Measurements from ENCODE around the gene LRMDA. TPM values are rescaled to one million over a fixed set of nuclear protein-coding genes. Genes with fewer than 3 reads are reported as not detected.

LRMDA gene
- total and polyA plus RNA-seq, 2 donors (not counting 1 experiment from before 2014, with no cell fraction given), result 0.12 TPM; not detected in 1

GRCh38 chr10:75622503-75622902, 191.1 kb downstream of the LRMDA start:
- no peaks in the 10 kb centered on the region for H3K9me3 ChIP-seq (ENCODE audit: control extremely low read depth in 1 of 3, control insufficient read depth in 2 of 3, insufficient read depth in 1 of 3, low read length in 2 of 3)
- H3K4me2 ChIP-seq (replicated peaks; ENCODE audit: low read depth, low read length, poor library complexity, severe bottlenecking), result no peak overlapping the region
- no peaks in the 10 kb centered on the region for H3K4me1 ChIP-seq (ENCODE audit: control insufficient read depth in 2 of 2, insufficient read depth in 2 of 2, low read length in 2 of 2)
- H3K9me3 Mint-ChIP-seq (ENCODE audit: insufficient read depth), result no peaks in the 10 kb centered on the region
- ChIA-PET POLR2A (no interaction called here), CTCF (no interaction called here)
- no peaks in the 10 kb centered on the region for H3K79me2 ChIP-seq (ENCODE audit: control insufficient read depth, insufficient read depth, low read length)
- no peaks in the 10 kb centered on the region for H4K20me1 ChIP-seq (ENCODE audit: control insufficient read depth, insufficient read depth, low read length, poor library complexity, severe bottlenecking)
- H3K36me3 ChIP-seq (replicated peaks in 1 of 2; ENCODE audit: control extremely low read depth in 1 of 2, control insufficient read depth in 1 of 2, extremely low read depth in 1 of 2, insufficient read depth in 2 of 2, low read length in 1 of 2), result no peaks in the 10 kb centered on the region
- H3K9ac ChIP-seq (ENCODE audit: low read length), result no peak overlapping the region
- ATAC-seq (ENCODE audit: low read depth) (no peak), DNase-seq (no peak)
- no peak overlapping the region for H3K27ac Mint-ChIP-seq
- no peak overlapping the region for H2AFZ ChIP-seq (ENCODE audit: insufficient read depth, low read depth, low read length, poor library complexity, severe bottlenecking)
- no peak overlapping the region for H3K4me3 Mint-ChIP-seq
- WGBS (ENCODE audit: insufficient coverage), result no CpG with 5 or more reads among the region's 1 CpG
- H3K4me3 ChIP-seq (ENCODE audit: control extremely low read depth in 1 of 5, extremely low read depth in 1 of 5, insufficient read depth in 1 of 5, low read depth in 2 of 5, low read length in 4 of 5), result no peak overlapping the region
- H3K4me1 Mint-ChIP-seq, result no peaks in the 10 kb centered on the region
- H3K27me3 ChIP-seq (replicated peaks in 1 of 4; ENCODE audit: control extremely low read depth in 1 of 4, control insufficient read depth in 3 of 4, insufficient read depth in 4 of 4, low read length in 3 of 4), result peaks cover 0 to 3% (median 0%) of the 10 kb centered on the region in 4 experiments
- TF ChIP-seq EZH2 (IDR thresholded peaks at IDR 0.05; ENCODE audit: borderline replicate concordance, insufficient read depth, low read depth, low read length, poor library complexity, severe bottlenecking), result no peak
- H3K27ac ChIP-seq (ENCODE audit: low read length in 2 of 2), result no peak overlapping the region
- intact Hi-C loops (cut with micrococcal nuclease), result no loop called here
- peaks cover 5% of the 10 kb centered on the region for H3K27me3 Mint-ChIP-seq

GRCh38 chr10:75623310-75624093, 192.1 kb downstream of the LRMDA start:
- no peak overlapping the region for H3K4me3 Mint-ChIP-seq
- ChIA-PET CTCF (no interaction called here), POLR2A (no interaction called here)
- Histone ChIP-seq H3K9me3 (ENCODE audit: control extremely low read depth in 1 of 3, control insufficient read depth in 2 of 3, insufficient read depth in 1 of 3, low read length in 2 of 3) (no peaks in the 10 kb centered on the region), H3K36me3 (replicated peaks in 1 of 2; ENCODE audit: control extremely low read depth in 1 of 2, control insufficient read depth in 1 of 2, extremely low read depth in 1 of 2, insufficient read depth in 2 of 2, low read length in 1 of 2) (no peaks in the 10 kb centered on the region), H3K79me2 (ENCODE audit: control insufficient read depth, insufficient read depth, low read length) (no peaks in the 10 kb centered on the region), H4K20me1 (ENCODE audit: control insufficient read depth, insufficient read depth, low read length, poor library complexity, severe bottlenecking) (no peaks in the 10 kb centered on the region), H3K4me2 (replicated peaks; ENCODE audit: low read depth, low read length, poor library complexity, severe bottlenecking) (no peak overlapping the region), H3K4me1 (ENCODE audit: control insufficient read depth in 2 of 2, insufficient read depth in 2 of 2, low read length in 2 of 2) (no peaks in the 10 kb centered on the region), H3K4me3 (ENCODE audit: control extremely low read depth in 1 of 5, extremely low read depth in 1 of 5, insufficient read depth in 1 of 5, low read depth in 2 of 5, low read length in 4 of 5) (no peak overlapping the region), H2AFZ (ENCODE audit: insufficient read depth, low read depth, low read length, poor library complexity, severe bottlenecking) (no peak overlapping the region), H3K9ac (ENCODE audit: low read length) (no peak overlapping the region), H3K27ac (ENCODE audit: low read length in 2 of 2) (no peak overlapping the region), H3K27me3 (replicated peaks in 1 of 4; ENCODE audit: control extremely low read depth in 1 of 4, control insufficient read depth in 3 of 4, insufficient read depth in 4 of 4, low read length in 3 of 4) (no peaks in the 10 kb centered on the region)
- intact Hi-C loops (cut with micrococcal nuclease), result no loop called here
- H3K4me1 Mint-ChIP-seq, result no peaks in the 10 kb centered on the region
- 81% methylated on average over 3 of the region's 10 CpGs for WGBS (ENCODE audit: insufficient coverage)
- H3K9me3 Mint-ChIP-seq (ENCODE audit: insufficient read depth), result no peaks in the 10 kb centered on the region
- no peak for TF ChIP-seq EZH2 (IDR thresholded peaks at IDR 0.05; ENCODE audit: borderline replicate concordance, insufficient read depth, low read depth, low read length, poor library complexity, severe bottlenecking)
- no peak for TF ChIP-seq CTCF (IDR thresholded peaks at IDR 0.05)
- H3K27me3 Mint-ChIP-seq, result peaks cover 4% of the 10 kb centered on the region
- no peak overlapping the region for H3K27ac Mint-ChIP-seq
- ATAC-seq (ENCODE audit: low read depth) (no peak), DNase-seq (no peak)
